PC-9 (cell line): ENCODE measurements around the gene OPN1SW.

Source experiments
- EZH2 ChIP-seq: fragments of 200-600 bp; sonication (generic); IDR thresholded peaks from 2 replicates; pipeline ENCODE4 v1.8.0; 2017; ENCODE audit warnings: antibody characterized with exemption, low read depth
- TF ChIP-seq, protein P1 (sequence below): fragments of 200-600 bp; sonication (generic); conservative IDR thresholded peaks from 2 replicates; pipeline ENCODE4 v1.6.1; 2017; ENCODE audit warnings: mixed run types, antibody characterized with exemption, mild to moderate bottlenecking, moderate library complexity

DNA sequence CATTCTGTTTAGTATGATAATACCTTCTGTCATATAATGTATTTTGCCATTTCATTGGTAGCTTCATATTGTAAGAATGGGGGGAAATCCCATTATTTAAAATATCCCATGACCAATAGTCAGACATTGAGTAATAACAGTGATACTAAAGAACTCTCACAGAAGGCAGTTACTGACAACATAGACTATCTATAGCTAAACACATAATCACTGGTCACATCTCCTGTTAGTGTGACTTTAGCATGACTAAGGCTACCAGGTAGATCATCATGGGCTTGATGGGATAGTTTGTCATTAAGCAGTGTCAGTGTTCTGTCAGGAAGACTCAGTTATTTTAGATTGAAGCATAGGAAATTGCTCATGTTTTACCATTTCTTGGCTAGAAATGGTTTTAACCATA lies 16.4 kb downstream of the OPN1SW start:
- TF ChIP-seq, protein P1, sequence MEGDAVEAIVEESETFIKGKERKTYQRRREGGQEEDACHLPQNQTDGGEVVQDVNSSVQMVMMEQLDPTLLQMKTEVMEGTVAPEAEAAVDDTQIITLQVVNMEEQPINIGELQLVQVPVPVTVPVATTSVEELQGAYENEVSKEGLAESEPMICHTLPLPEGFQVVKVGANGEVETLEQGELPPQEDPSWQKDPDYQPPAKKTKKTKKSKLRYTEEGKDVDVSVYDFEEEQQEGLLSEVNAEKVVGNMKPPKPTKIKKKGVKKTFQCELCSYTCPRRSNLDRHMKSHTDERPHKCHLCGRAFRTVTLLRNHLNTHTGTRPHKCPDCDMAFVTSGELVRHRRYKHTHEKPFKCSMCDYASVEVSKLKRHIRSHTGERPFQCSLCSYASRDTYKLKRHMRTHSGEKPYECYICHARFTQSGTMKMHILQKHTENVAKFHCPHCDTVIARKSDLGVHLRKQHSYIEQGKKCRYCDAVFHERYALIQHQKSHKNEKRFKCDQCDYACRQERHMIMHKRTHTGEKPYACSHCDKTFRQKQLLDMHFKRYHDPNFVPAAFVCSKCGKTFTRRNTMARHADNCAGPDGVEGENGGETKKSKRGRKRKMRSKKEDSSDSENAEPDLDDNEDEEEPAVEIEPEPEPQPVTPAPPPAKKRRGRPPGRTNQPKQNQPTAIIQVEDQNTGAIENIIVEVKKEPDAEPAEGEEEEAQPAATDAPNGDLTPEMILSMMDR, result no peak
- no peak for TF ChIP-seq EZH2
